ENCODE data around the gene UBE2E2.

DNA sequence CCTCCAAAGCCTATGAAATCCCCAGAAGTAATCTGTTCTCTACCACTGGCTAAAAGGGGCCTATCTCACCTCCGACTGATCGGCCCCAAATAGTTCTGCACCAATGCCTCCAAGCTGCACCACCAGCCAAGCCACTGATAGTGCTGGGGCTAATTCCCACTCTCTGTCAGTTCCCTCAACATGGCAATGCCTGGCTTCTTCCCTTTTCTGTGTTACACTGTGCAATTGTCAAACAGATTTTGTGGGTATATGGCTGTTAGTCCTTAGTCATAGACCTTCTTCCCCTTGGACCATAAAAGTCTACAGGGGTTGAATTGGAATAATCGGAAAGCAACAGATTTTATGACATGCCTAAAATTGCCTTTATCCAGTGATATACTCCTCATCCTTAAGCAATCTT is 9.3 kb upstream of the UBE2E2 start:
- TF ChIP-seq CTCF (conservative IDR thresholded peaks at IDR 0.05 in 1 of 2, IDR thresholded peaks at IDR 0.05 in 1 of 2; ENCODE audit: extremely low read depth in 1 of 2, insufficient read depth in 1 of 2, low read depth in 1 of 2, low read length in 2 of 2) (no peak), EZH2 (IDR thresholded peaks at IDR 0.05; ENCODE audit: borderline replicate concordance, low read length) (no peak)
